Transverse colon (tissue), 4 donors: Measurements from ENCODE around the gene PDE4B. TPM values are rescaled to one million over a fixed set of nuclear protein-coding genes. Genes with fewer than 3 reads are reported as not detected.

ENCODE experiments used
- DNase-seq: peaks from one replicate; pipeline ENCODE4 v3.0.0-alpha.2; 2019
- H3K27ac ChIP-seq, 4 donors: fragments of 200-600 bp; sonication (generic); 2 replicates each; pipeline ENCODE4 v1.5.1; 2016 to 2018; ENCODE audit warnings: inconsistent platforms in 4 of 4
- H3K27me3 ChIP-seq: fragments of 200-600 bp; sonication (generic); 2 replicates; pipeline ENCODE4 v1.5.1; 2017; ENCODE audit warnings: inconsistent platforms
- H3K36me3 ChIP-seq, 4 donors: fragments of 200-600 bp; sonication (generic); 2 replicates each; pipeline ENCODE4 v1.5.1; 2017 to 2019; ENCODE audit warnings: inconsistent platforms in 4 of 4
- H3K4me1 ChIP-seq, 4 donors: fragments of 200-600 bp; sonication (generic); 2 replicates each; pipeline ENCODE4 v1.5.1; 2017 to 2020; ENCODE audit warnings: inconsistent platforms in 4 of 4
- H3K4me3 ChIP-seq, 4 donors: fragments of 200-600 bp; sonication (generic); 1 replicate in 1 of 4; 2 replicates in 3 of 4; pipeline versions ENCODE4 v1.5.1 to v1.6.1; 2017 to 2019; ENCODE audit warnings: inconsistent platforms in 4 of 4
- H3K9me3 ChIP-seq, 2 donors: fragments of 200-600 bp; sonication (generic); 2 replicates each; pipeline ENCODE4 v1.5.1; 2017 to 2019; ENCODE audit warnings: inconsistent platforms in 2 of 2
- EP300 ChIP-seq: sonication (generic); formaldehyde crosslinking; IDR thresholded peaks from one replicate; pipeline ENCODE4 v1.6.1; 2017; ENCODE audit warnings: antibody characterized with exemption, low read depth
- POLR2A ChIP-seq: fragments of 450-650 bp; IDR thresholded peaks from one replicate; pipeline ENCODE4 v1.6.1; 2016; ENCODE audit warnings: antibody characterized with exemption, mild to moderate bottlenecking, moderate library complexity
- POLR2AphosphoS5 ChIP-seq, 3 donors: sonication (generic); formaldehyde crosslinking; IDR thresholded peaks; one replicate each; pipeline ENCODE4 v1.6.1; 2016; ENCODE audit warnings: antibody characterized with exemption in 3 of 3
- WGBS, 2 donors: methylation state at CpG; one replicate each; pipeline ENCODE4 v1.1.5; 2018; ENCODE audit warnings: low coverage in 1 of 2; 5-methylcytosine and 5-hydroxymethylcytosine counted together
- in situ Hi-C, 4 donors: fragments of 200-750 bp; cut with MboI; loops; one replicate each; pipeline versions ENCODE4 v1.15.0 to v1.15.1; 2017; ENCODE audit warnings: low sequenced_read_pairs in 3 of 4, low pct_ligation_motif_present in 1 of 4, low pct_unique_long_range_greater_than_20kb in 1 of 4
- intact Hi-C: fragments of 100-400 bp; cut with DNase I; formaldehyde crosslinking; loops from one replicate; pipeline ENCODE4 v1.15.1; 2023; ENCODE audit warnings: low total_unique reads
- total RNA-seq, 4 donors: library from RNA; depleted of rRNA; stranded (reverse); fragments of >200 nt; gene quantifications; one replicate each; pipeline ENCODE4 v1.1.0, GENCODE V29; 2016
- TF ChIP-seq, protein P1 (sequence below), 5 experiments: fragments of 200-600 bp in 3 of 5; fragments of 450-650 bp in 2 of 5; sonication (generic) in 3 of 5; IDR thresholded peaks; 1 replicate in 2 of 5; 2 replicates in 3 of 5; pipeline ENCODE4 v1.5.1; 2016 to 2017; ENCODE audit warnings: antibody characterized with exemption in 5 of 5, inconsistent platforms in 3 of 5, mild to moderate bottlenecking in 2 of 5, moderate library complexity in 1 of 5

Gene PDE4B
- total RNA-seq, 4 donors from 2014 or later, result 4.5 to 14.8 (median 6.5) TPM

DNA sequence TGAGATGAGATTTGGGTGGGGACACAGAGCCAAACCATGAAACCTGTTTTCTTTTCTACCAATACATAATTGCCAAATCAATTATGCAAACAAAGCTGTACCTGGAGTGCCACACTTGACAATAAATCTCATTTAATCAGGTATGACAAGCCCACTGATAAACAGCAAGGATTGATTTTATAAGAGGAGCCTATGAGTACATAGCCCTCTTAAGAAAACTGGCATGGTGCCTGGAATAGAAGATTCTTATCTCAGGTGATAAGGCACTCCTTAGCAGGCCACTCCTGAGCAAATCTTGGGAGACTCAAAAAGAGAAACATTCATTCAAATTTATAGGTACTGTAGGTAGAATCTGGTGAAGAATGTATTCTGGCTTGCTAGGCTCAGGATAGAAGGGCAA is 28.6 kb upstream of the PDE4B start:
- intact Hi-C loops (no loop called here), in situ Hi-C loops (no loop called here)
- H3K4me1 ChIP-seq, result peaks cover 0 to 11% (median 0%) of the 10 kb centered on the region in 4 donors
- DNase-seq, result no peak
- H3K9me3 ChIP-seq, result no peaks in the 10 kb centered on the region
- H3K4me3 ChIP-seq, result no peak overlapping the region
- no peaks in the 10 kb centered on the region for H3K36me3 ChIP-seq
- H3K27ac ChIP-seq, result peak overlapping the region in 2 of 4 donors; percentile 9 to 55
- H3K27me3 ChIP-seq, result no peaks in the 10 kb centered on the region
- peak in 1 of 3 donors; percentile 15 for TF ChIP-seq POLR2AphosphoS5 (IDR thresholded peaks at IDR 0.05)
- TF ChIP-seq, protein P1, sequence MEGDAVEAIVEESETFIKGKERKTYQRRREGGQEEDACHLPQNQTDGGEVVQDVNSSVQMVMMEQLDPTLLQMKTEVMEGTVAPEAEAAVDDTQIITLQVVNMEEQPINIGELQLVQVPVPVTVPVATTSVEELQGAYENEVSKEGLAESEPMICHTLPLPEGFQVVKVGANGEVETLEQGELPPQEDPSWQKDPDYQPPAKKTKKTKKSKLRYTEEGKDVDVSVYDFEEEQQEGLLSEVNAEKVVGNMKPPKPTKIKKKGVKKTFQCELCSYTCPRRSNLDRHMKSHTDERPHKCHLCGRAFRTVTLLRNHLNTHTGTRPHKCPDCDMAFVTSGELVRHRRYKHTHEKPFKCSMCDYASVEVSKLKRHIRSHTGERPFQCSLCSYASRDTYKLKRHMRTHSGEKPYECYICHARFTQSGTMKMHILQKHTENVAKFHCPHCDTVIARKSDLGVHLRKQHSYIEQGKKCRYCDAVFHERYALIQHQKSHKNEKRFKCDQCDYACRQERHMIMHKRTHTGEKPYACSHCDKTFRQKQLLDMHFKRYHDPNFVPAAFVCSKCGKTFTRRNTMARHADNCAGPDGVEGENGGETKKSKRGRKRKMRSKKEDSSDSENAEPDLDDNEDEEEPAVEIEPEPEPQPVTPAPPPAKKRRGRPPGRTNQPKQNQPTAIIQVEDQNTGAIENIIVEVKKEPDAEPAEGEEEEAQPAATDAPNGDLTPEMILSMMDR (IDR thresholded peaks at IDR 0.05), result no peak

DNA sequence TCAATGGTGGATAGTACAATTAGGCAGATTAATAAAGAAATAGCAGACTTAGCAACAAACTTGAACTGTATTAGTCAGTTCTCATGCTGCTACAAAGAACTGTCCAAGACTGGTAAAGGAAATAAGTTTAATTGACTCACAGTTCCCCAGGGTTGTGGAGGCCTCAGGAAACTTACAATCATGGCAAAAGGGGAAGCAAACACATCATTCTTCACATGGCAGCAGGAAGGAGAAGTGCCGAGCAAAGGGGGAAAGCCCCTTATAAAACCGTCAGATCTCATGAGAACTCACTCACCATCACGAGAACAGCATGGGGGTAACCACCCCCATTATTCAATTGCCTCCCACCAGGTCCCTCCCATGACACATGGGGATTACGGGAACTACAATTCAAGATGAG is 27.1 kb upstream of the PDE4B start:
- H3K9me3 ChIP-seq, result no peaks in the 10 kb centered on the region
- no peak for DNase-seq
- in situ Hi-C loops (no loop called here), intact Hi-C loops (no loop called here)
- peaks cover 0 to 7% (median 0%) of the 10 kb centered on the region in 4 donors for H3K4me1 ChIP-seq
- no peak overlapping the region for H3K4me3 ChIP-seq
- H3K27me3 ChIP-seq, result no peaks in the 10 kb centered on the region
- TF ChIP-seq, protein P1 (IDR thresholded peaks at IDR 0.05), result no peak
- TF ChIP-seq EP300 (no peak), POLR2A (no peak), POLR2AphosphoS5 (IDR thresholded peaks at IDR 0.05) (no peak)
- H3K27ac ChIP-seq, result no peak overlapping the region
- WGBS, 2 donors, result 63% methylated on average over 4 of the region's 4 CpGs; no CpG with 5 or more reads in 1 of the 2 donors
- H3K36me3 ChIP-seq, result no peaks in the 10 kb centered on the region

DNA sequence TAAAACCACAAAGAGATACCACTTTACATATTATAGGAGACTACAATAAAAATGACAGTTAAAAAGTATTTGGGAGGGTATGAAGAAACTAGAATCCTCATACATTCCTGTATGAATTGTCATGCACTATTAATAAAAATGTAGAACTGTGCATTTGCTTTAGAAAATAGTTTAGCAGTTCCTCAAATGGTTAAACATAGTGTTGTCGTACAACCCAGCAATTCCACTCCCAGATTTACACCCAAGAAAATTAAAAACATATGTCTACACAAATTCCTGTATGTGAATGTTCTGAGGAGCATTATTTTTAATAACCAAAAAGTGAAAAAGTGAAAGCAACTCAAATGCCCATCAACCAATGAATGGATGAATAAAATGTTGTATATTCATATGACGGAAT is 23.1 kb upstream of the PDE4B start:
- DNase-seq, result no peak
- Histone ChIP-seq H3K27me3 (no peaks in the 10 kb centered on the region), H3K27ac (no peak overlapping the region), H3K9me3 (no peaks in the 10 kb centered on the region), H3K4me1 (peaks cover 0 to 2% (median 0%) of the 10 kb centered on the region in 4 donors), H3K4me3 (no peak overlapping the region), H3K36me3 (no peaks in the 10 kb centered on the region)
- WGBS, 2 donors, result 68 to 78% methylated on average over 2 of the region's 2 CpGs
- intact Hi-C loops, result no loop called here
- in situ Hi-C loops, result no loop called here
- TF ChIP-seq EP300 (no peak), POLR2AphosphoS5 (IDR thresholded peaks at IDR 0.05) (no peak), POLR2A (no peak)
- TF ChIP-seq, protein P1 (IDR thresholded peaks at IDR 0.05), result no peak

DNA sequence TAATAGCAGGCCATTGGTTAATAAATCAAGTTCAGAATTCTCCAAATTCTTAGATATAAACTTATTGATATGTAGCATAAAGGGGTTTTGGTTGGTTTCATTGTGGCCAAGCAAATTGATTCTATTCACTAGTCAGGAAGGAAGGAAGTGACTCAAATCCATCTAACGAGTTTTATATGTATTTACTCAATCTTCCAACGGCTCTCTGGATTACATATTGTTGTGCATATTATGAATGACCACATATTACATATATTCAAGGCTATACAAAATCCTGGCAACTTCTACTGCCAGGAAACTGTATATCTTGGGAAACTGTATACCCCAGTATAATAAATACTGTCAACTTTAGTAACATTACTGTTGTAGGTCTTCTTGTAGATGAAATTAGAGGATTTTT is 20.1 kb upstream of the PDE4B start:
- 0 to 24% methylated on average over 2 of the region's 2 CpGs for WGBS, 2 donors
- intact Hi-C loops, result no loop called here
- TF ChIP-seq POLR2A (no peak), POLR2AphosphoS5 (IDR thresholded peaks at IDR 0.05) (no peak), EP300 (no peak)
- TF ChIP-seq, protein P1 (IDR thresholded peaks at IDR 0.05), result no peak

More for the DNA sequence above, 20.1 kb upstream of the PDE4B start:
- Histone ChIP-seq H3K4me3 (no peak overlapping the region), H3K4me1 (no peaks in the 10 kb centered on the region), H3K27ac (no peak overlapping the region), H3K27me3 (no peaks in the 10 kb centered on the region), H3K36me3 (no peaks in the 10 kb centered on the region), H3K9me3 (no peaks in the 10 kb centered on the region)
- DNase-seq, result no peak
- in situ Hi-C loops, result no loop called here
